Measurements from ENCODE around the gene ALDOB.

ALDOB gene

DNA sequence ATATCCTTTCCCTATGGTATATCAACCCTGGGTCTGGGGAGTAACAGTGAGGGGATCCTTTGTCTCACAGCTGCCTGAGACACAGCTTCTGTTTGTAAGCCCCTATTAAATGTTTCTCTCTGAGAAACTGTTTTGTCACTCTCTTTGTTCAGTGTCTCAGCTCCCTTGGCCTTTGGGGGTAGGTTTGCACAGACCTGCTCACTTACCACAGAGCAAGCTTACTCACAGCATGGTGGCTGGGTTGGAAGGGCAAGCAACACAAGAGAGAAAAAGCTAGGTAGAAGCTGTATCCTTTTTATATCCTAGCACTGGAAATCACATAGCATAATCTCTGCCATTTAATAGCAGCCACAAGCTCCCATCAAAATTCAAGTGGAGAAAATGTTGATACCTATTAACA is 55.3 kb downstream of the ALDOB start:
- no peak overlapping the region for H3K4me3 Mint-ChIP-seq
- H3K27ac Mint-ChIP-seq, result no peak overlapping the region
- no peaks in the 10 kb centered on the region for H3K4me1 Mint-ChIP-seq (ENCODE audit: low read depth)
- H3K9me3 Mint-ChIP-seq, result peaks cover 8% of the 10 kb centered on the region
- H3K27me3 Mint-ChIP-seq (ENCODE audit: low read depth), result peaks cover 3% of the 10 kb centered on the region
- peaks cover 6% of the 10 kb centered on the region for H3K36me3 Mint-ChIP-seq (ENCODE audit: low read depth)
- no peak for DNase-seq (ENCODE audit: low spot score)

DNA sequence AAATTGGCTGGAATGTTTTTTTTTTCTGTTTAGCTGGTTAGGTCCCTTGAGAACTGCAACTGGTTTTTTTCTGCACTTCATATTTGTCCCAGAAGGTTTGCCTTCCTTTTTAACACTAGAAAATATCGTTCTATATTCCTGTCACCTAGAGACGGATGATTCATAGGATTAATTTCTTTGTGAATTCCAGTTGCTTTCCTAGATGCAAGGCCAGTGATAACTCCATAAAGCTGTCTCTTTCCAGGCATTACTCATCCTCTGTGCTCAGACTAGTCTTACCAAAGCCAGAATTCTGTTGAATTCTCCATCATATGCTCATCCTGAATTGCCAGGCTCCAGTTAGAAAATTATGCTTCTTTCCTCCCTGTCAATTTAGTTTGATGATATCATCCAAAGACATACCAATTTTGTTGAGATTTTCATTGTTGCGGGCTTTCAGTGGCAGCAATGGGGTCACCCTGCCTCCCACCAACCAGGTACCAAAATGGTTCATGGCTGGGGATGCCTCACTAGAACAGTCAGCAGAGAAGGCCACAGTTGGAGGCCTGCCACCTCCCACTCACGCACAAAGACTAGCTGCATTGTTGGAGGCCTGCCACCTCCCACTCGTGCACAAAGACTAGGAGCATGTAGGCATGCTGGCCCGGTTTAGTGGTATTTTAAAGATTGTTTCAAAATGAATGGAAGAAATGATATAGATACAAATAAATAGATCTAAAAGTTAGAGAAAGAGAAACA is 59.3 kb downstream of the ALDOB start:
- Mint-ChIP-seq H3K36me3 (ENCODE audit: low read depth) (no peaks in the 10 kb centered on the region), H3K4me3 (no peak overlapping the region), H3K9me3 (no peaks in the 10 kb centered on the region), H3K4me1 (ENCODE audit: low read depth) (no peaks in the 10 kb centered on the region), H3K27ac (no peak overlapping the region), H3K27me3 (ENCODE audit: low read depth) (peaks cover 3% of the 10 kb centered on the region)
- no peak for DNase-seq (ENCODE audit: low spot score)

DNA sequence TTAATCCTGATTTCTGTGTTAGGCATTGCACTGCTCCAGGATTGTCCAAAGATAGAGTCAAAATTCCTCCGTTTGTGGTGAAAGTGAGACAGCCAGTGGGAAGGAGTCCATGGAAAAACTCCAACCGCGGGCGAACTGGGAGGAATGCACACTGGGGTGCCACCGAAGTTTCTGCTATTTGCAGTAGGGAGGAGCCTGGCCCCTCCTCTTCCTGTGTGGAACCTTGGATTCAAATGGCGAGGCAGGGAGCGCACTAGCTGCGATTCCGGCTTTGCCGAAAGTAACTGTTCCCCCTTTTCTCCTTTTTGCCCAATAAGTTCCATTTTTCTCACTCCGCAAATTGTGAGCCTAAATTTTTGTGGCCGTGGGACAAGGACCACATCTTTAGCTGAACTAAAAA is 60.0 kb downstream of the ALDOB start:
- DNase-seq (ENCODE audit: low spot score), result no peak
- H3K36me3 Mint-ChIP-seq (ENCODE audit: low read depth), result no peaks in the 10 kb centered on the region
- H3K27me3 Mint-ChIP-seq (ENCODE audit: low read depth), result peaks cover 3% of the 10 kb centered on the region
- H3K27ac Mint-ChIP-seq, result no peak overlapping the region
- no peak overlapping the region for H3K4me3 Mint-ChIP-seq
- H3K9me3 Mint-ChIP-seq, result no peaks in the 10 kb centered on the region
- no peaks in the 10 kb centered on the region for H3K4me1 Mint-ChIP-seq (ENCODE audit: low read depth)

DNA sequence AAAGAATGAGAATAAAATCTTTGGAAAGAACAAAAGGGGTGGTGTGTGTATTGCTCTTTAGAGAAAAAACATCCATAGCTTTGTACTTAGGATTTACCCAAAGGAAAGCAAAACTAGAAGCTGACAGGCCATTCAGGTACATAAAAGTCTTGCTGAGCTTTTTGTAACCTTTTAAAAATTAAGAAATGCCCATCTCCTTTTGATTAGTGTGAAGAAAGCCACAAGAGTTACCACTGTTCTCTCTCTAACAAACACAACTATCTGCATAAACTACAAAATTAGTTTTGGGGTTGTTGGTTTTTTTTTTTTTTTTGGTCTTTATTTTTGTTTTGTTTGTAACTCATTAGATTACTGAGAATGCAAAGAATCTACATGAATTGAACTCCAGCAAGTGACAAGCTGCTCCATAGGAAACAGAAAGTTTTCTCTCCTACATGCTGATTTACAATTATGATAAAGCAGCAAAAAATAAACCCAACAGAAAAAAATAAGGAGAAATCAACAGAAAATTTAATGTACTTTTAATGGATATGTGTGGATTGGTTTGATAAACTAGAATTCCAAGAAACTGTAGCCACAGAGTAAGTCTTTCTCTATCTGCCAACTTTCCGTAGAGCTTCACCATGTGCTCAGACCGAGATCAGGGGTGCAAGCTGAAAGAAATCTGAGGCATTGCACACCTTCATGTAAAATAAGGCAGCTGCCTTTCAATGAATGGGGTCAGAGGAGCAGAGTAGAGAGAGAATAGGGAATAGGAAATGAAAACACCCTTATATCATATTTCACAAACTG is 63.1 kb downstream of the ALDOB start:
- DNase-seq (ENCODE audit: low spot score), result no peak
- Mint-ChIP-seq H3K4me1 (ENCODE audit: low read depth) (no peaks in the 10 kb centered on the region), H3K27me3 (ENCODE audit: low read depth) (peaks cover 3% of the 10 kb centered on the region), H3K4me3 (no peak overlapping the region), H3K36me3 (ENCODE audit: low read depth) (no peaks in the 10 kb centered on the region), H3K9me3 (no peaks in the 10 kb centered on the region), H3K27ac (no peak overlapping the region)

DNA sequence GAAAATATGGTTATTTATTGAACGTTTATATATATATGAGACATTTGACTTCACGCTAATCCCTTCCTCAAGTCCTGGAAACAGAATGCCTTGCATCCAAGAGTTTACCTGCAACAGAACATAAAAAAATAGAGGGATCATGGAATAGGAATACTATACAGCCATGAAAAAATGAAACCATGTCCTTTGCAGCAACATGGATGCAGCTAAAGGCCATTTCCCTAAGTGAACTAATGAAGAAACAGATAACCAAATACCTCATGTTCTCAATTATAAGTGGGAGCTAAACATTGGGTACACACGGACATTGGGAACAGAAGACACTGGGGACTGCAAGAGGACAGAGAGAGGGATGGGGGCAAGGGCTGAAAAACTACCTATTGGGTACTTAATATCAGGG is 63.8 kb downstream of the ALDOB start:
- peaks cover 3% of the 10 kb centered on the region for H3K27me3 Mint-ChIP-seq (ENCODE audit: low read depth)
- no peaks in the 10 kb centered on the region for H3K9me3 Mint-ChIP-seq
- no peak for DNase-seq (ENCODE audit: low spot score)
- no peaks in the 10 kb centered on the region for H3K36me3 Mint-ChIP-seq (ENCODE audit: low read depth)
- no peak overlapping the region for H3K4me3 Mint-ChIP-seq
- H3K27ac Mint-ChIP-seq, result no peak overlapping the region
- H3K4me1 Mint-ChIP-seq (ENCODE audit: low read depth), result no peaks in the 10 kb centered on the region
